LNCaP clone FGC (cell line): Measurements from ENCODE around the gene TSPAN5.
"Not testable (repeated sequence)": the region's sequence is repeated elsewhere in the genome, so short reads cannot be mapped to it uniquely, and the experiment has no call there.

Experiments
- DNase-seq: peaks from one replicate; pipeline ENCODE4 v3.0.0-alpha.2; 2011; ENCODE audit warnings: low read depth
- H3K4me3 ChIP-seq: 2 replicates; pipeline ENCODE4 v1.5.1; 2011; ENCODE audit warnings: mild to moderate bottlenecking, low read depth, low read length, control low read depth
- TF ChIP-seq, protein P1 (sequence below): IDR thresholded peaks from 2 replicates; pipeline ENCODE4 v1.5.1; 2012; ENCODE audit warnings: mild to moderate bottlenecking; ENCODE audit not compliant: control insufficient read depth, insufficient read depth; ENCODE audit errors: extremely low read depth

Gene TSPAN5

GRCh38 chr4:98470366-98470765, 188.0 kb downstream of the TSPAN5 start:
- TF ChIP-seq, protein P1, sequence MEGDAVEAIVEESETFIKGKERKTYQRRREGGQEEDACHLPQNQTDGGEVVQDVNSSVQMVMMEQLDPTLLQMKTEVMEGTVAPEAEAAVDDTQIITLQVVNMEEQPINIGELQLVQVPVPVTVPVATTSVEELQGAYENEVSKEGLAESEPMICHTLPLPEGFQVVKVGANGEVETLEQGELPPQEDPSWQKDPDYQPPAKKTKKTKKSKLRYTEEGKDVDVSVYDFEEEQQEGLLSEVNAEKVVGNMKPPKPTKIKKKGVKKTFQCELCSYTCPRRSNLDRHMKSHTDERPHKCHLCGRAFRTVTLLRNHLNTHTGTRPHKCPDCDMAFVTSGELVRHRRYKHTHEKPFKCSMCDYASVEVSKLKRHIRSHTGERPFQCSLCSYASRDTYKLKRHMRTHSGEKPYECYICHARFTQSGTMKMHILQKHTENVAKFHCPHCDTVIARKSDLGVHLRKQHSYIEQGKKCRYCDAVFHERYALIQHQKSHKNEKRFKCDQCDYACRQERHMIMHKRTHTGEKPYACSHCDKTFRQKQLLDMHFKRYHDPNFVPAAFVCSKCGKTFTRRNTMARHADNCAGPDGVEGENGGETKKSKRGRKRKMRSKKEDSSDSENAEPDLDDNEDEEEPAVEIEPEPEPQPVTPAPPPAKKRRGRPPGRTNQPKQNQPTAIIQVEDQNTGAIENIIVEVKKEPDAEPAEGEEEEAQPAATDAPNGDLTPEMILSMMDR, result no peak
- DNase-seq, result no peak

DNA sequence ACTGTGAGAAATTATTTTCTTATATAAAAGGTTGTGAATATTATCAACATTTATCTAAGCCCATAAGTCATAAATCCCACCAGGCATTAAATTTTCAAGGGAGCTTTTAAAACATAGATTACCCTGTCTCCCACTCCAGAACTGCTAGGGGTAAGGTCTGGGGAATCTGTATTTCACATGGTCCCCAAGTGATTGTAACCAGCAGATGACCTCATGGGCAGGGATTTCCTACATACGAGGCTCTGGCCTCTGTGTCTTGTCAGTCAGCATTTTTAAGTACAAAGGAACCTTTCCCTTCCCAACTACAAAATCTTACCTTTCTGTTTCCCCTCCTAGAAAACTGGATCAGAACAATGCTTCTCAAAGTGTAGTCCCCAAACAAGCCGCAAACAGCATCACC, 188.6 kb downstream of the TSPAN5 start:
- DNase-seq, result no peak
- TF ChIP-seq, protein P1, result no peak
- no peak overlapping the region for H3K4me3 ChIP-seq

More at GRCh38 chr4:98470366-98470765, 188.0 kb downstream of the TSPAN5 start:
- no peak overlapping the region for H3K4me3 ChIP-seq

DNA sequence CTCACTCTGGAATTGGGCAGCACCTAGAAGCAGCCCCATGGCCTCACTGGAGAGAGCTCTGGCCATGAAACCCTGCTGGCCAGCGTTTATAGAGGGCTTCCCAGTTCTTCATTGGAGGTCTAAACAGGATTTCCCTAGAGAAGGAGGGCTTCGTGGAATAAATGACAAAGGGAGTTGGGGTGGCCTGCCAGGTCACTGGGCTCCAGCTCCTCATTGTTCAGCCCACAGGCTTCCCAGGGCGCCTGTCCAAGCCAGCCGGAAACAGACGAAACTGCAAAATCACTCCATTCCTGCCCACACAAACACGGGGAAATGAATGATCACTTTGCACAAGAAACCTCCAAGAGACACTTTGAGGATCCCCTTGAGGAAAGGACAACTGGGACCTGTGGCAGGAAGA, 189.7 kb downstream of the TSPAN5 start:
- no peak for DNase-seq
- TF ChIP-seq, protein P1, result no peak
- H3K4me3 ChIP-seq, result no peak overlapping the region

DNA sequence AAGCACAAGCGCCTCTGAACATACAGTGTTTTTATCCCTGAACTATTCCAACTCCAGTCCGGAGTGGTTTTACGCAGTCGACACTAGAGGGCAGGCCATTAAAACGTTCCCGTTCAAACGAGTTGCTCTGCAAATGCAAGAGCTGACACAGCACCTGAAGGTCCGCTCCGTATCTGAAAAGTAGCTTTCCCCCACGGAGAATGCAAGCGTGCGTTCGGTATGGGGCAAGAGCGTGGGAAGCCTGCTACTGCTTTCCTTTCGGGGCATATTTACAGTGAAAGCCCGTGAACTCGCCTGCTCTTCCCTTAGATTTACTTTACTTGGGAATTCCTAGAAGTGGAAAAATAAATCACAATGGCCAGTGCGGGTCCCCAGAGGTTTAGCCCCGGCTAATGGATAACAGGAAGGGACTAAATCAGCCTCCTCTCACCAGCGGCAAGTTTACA, 190.8 kb downstream of the TSPAN5 start:
- TF ChIP-seq, protein P1, result peak; percentile 86
- peak overlapping the region; percentile 40 for H3K4me3 ChIP-seq
- peak; percentile 78 for DNase-seq

GRCh38 chr4:98466868-98467599, 191.4 kb downstream of the TSPAN5 start:
- TF ChIP-seq, protein P1, result no peak
- DNase-seq, result no peak
- H3K4me3 ChIP-seq, result no peak overlapping the region

GRCh38 chr4:98462487-98462886, 195.9 kb downstream of the TSPAN5 start:
- TF ChIP-seq, protein P1, result no peak
- H3K4me3 ChIP-seq, result no peak overlapping the region
- no peak for DNase-seq

DNA sequence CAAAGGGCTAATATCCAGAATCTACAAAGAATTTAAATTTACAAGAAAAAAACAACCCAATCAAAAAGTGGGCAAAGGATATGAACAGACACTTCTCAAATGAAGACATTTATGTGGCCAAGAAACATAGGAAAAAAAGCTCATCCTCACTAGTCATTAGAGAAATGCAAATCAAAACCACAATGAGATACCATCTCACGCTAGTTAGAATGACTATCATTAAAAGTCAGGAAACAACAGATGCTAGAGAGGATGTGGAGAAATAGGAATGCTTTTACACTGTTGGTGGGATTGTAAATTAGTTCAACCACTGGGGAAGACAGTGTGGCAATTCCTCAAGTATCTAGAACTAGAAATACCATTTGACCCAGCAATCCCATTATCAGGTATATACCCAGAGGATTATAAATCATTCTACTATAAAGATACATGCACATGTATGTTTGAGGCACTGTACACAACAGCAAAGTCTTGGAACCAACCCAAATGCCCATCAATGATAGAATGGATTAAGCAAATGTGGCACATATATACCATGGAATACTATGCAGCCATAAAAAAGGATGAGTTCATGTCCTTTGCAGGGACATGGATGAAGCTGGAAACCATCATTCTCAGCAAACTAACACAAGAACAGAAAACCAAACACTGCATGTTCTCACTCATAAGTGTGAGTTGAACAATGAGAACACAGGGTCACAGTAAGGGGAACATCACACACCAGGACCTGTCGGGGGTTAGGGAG, 197.1 kb downstream of the TSPAN5 start:
- not testable (repeated sequence) for DNase-seq, H3K4me3 ChIP-seq

DNA sequence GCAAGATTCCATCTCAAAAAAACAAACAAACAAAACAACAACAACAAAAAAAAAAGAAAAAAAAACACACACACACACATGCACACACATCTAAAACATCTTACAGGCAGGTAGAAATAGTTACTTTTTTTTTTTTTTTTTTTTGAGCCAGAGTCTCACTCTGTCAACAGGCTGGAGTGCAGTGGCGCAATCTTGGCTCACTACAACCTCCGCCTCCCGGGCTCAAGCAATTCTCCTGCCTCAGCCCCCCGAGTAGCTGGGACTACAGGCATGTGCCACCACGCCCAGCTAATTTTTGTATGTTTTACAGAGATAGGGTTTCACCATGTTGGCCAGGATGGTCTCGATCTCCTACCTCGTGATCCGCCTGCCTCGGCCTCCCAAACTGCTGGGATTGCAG, 201.0 kb downstream of the TSPAN5 start:
- not testable (repeated sequence) for H3K4me3 ChIP-seq, DNase-seq
